ENCODE data around the gene PLPPR2.

DNA sequence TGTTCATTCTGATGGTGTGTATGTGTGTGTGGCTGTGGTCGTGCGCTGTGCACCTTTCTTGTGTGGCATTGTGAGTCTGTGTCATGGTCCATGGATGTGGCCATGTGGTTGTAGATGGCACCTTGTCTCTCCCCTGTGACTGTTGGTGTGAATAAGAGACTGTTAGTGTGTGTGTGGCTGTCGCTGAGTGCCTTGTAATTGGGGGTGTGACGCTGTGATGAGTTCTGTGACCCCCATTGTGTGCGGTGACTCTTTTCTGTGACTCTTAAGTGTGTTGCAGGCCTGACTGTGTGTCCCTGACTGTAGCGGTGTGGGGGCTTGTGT lies 804 bp downstream of the PLPPR2 start:
- TF ChIP-seq, protein P1, sequence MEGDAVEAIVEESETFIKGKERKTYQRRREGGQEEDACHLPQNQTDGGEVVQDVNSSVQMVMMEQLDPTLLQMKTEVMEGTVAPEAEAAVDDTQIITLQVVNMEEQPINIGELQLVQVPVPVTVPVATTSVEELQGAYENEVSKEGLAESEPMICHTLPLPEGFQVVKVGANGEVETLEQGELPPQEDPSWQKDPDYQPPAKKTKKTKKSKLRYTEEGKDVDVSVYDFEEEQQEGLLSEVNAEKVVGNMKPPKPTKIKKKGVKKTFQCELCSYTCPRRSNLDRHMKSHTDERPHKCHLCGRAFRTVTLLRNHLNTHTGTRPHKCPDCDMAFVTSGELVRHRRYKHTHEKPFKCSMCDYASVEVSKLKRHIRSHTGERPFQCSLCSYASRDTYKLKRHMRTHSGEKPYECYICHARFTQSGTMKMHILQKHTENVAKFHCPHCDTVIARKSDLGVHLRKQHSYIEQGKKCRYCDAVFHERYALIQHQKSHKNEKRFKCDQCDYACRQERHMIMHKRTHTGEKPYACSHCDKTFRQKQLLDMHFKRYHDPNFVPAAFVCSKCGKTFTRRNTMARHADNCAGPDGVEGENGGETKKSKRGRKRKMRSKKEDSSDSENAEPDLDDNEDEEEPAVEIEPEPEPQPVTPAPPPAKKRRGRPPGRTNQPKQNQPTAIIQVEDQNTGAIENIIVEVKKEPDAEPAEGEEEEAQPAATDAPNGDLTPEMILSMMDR (conservative IDR thresholded peaks at IDR 0.05; ENCODE audit: low read depth, low read length), result no peak
- TF ChIP-seq EZH2 (IDR thresholded peaks at IDR 0.05; ENCODE audit: borderline replicate concordance, low read depth, low read length, poor library complexity, severe bottlenecking), result no peak
